T-helper 2 cell treated with Interferon-gamma antibody and Interleukin-4, amounts not matched to agents 5 μg/mL and 100 μg/mL, for 36 hours (primary cell): ENCODE measurements around the gene STARD5.

Source experiments
- DNase-seq: peaks from one replicate; pipeline ENCODE4 v3.0.0; 2021; ENCODE audit warnings: low spot score
- H3K27ac Mint-ChIP-seq: one replicate; pipeline ENCODE4 v1.8.0; 2021; ENCODE audit warnings: mild to moderate bottlenecking, mixed read lengths
- H3K27me3 Mint-ChIP-seq: one replicate; pipeline ENCODE4 v1.8.0; 2021; ENCODE audit warnings: low read depth, mixed read lengths
- H3K36me3 Mint-ChIP-seq: one replicate; pipeline ENCODE4 v1.8.0; 2021; ENCODE audit warnings: low read depth, mixed read lengths
- H3K4me1 Mint-ChIP-seq: one replicate; pipeline ENCODE4 v1.8.0; 2021; ENCODE audit warnings: low read depth, mixed read lengths
- H3K4me3 Mint-ChIP-seq: one replicate; pipeline ENCODE4 v1.8.0; 2022; ENCODE audit warnings: mild to moderate bottlenecking, moderate library complexity, mixed read lengths
- H3K9me3 Mint-ChIP-seq: one replicate; pipeline ENCODE4 v1.8.0; 2021; ENCODE audit warnings: mixed read lengths

Gene STARD5

DNA sequence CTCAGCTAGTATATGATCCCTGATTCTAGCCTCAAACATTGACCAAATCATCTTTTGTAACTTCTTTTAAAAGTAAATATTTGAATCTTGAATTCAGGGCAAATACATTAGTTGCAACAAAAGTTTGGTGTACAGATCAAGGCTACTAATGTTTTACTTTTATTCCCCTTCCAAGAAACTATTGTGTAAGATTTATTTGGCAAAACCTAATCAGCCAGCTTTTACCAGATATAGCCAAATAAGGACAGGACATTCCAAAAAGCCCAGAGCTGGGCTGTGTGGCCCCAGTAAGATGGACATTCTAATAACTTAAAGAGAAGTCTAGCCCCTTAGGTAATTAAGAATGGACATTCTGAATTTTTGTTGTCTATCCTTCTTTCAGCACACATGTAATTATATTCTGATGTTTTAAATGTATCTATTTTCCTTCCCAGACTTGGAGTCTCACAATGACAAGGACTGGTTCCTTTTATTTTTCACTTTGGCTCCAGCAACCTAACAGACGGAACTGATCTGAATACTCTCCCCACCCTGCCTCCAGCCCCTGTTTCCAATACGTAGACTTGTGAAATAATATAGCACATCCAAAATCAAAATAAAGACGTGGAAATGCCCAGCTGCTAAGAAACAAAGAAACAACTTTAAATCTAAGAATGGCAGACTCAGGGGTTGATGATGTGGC is 48.1 kb downstream of the STARD5 start:
- H3K36me3 Mint-ChIP-seq = peaks cover 16% of the 10 kb centered on the region
- no peak for DNase-seq
- peaks cover 16% of the 10 kb centered on the region for H3K4me1 Mint-ChIP-seq
- H3K9me3 Mint-ChIP-seq = peaks cover 21% of the 10 kb centered on the region
- H3K4me3 Mint-ChIP-seq = no peak overlapping the region
- no peak overlapping the region for H3K27ac Mint-ChIP-seq
- no peaks in the 10 kb centered on the region for H3K27me3 Mint-ChIP-seq

DNA sequence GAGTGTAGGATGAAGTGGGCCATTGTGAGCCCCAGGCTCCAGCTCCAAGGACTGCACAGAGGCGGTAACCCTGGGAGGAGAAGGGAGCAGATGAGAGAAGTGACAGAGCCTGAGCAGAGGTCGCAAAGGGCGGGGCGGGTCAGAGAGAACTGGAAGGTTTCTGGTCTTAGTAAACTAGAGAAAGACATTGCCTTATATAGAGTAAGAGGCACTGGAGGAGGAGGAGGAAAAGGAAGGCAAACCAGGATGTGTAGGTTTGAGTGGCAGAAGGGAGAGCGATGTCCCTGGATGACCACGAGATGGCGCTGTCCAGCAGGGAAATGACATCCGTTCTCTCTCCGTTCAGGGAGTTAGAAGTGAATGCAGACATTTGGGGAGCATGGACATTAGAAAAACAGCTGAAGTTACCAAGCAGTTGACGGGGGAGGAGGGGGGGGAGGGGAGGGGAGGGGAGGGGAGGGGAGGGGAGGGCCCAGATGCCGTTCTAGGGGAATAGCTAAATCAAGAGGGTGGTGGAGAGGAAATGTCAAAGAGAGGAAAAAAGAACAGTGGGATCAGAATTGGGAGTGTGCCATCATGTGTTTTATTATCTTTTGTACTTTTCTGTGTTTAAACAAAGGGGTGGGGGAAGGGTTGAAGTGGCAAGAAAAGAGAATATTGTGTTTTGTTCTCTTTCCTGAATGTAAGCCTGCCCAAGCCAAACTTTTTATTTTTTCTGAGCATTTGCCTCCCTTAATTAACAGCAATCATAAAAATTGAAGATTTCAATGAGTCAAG is 48.8 kb downstream of the STARD5 start:
- H3K4me3 Mint-ChIP-seq = peak overlapping the region; percentile 57
- peaks cover 21% of the 10 kb centered on the region for H3K9me3 Mint-ChIP-seq
- H3K27me3 Mint-ChIP-seq = no peaks in the 10 kb centered on the region

DNA sequence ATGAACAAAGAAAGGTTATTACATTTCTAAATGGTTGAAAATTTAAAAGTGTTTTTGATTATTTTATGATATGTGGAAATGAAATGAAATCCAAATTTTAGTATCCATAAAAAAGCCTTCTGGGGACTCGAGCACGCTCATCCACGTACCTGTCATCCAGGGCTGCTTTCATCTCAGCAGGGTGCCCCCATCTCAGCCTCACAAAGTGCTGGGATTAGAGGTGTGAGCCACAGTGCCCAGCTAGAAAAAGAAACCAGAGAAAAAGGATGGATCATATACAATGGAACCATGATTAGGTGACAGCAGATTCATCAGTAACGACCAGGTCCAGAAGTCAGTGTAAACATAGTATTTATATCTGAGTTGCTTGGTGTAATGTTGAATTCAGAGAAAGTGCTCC is 49.7 kb downstream of the STARD5 start:
- H3K27ac Mint-ChIP-seq = no peak overlapping the region
- no peak overlapping the region for H3K4me3 Mint-ChIP-seq
- peaks cover 21% of the 10 kb centered on the region for H3K9me3 Mint-ChIP-seq
- H3K4me1 Mint-ChIP-seq = peaks cover 23% of the 10 kb centered on the region
- DNase-seq = no peak
- no peaks in the 10 kb centered on the region for H3K27me3 Mint-ChIP-seq
- peaks cover 16% of the 10 kb centered on the region for H3K36me3 Mint-ChIP-seq

More for the DNA sequence above, 48.8 kb downstream of the STARD5 start:
- H3K27ac Mint-ChIP-seq = peak overlapping the region; percentile 77
- peaks cover 18% of the 10 kb centered on the region for H3K4me1 Mint-ChIP-seq
- H3K36me3 Mint-ChIP-seq = peaks cover 16% of the 10 kb centered on the region
- DNase-seq = peak; percentile 74

DNA sequence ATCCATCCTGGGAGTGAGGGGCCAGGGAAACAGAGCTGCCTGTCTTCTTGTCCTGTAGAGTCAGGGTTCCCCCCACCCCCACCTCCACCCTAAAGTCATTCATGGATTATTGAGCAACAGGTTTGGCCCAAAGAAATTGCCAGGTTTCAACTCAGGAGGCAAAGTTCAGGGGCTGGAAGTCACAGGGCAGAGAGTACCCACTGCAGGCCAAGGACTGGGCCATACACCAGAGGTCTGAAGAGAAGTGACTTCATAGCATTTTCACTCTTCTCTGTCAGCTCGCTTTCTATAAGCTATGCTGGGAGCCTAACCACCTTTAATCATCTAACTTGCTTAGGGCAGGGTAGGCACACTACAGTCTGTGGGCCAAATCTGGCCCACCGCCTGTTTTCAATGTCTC is 50.1 kb downstream of the STARD5 start:
- DNase-seq = no peak
- peaks cover 21% of the 10 kb centered on the region for H3K9me3 Mint-ChIP-seq

DNA sequence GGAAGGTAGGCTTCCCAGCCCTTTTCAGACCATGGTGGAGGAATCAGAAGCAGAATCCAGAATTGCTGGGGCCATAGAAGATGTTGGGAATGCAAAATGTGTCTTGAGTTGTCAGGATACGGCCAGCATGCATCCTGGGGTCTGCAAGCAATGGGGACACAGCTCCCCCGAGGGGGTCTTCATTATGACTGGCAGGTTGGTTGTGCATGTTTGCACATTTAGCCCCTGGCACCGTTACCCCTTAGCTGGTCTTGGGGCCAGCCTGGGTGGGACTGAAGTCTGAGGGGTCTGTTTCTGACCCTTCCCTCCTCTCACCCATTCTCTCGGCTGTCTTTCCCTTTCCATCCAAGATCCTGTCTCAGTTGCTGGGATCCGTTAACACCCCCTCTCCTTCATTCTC is 50.7 kb downstream of the STARD5 start:
- Mint-ChIP-seq H3K27ac (no peak overlapping the region), H3K9me3 (peaks cover 16% of the 10 kb centered on the region)

More for the DNA sequence above, 50.1 kb downstream of the STARD5 start:
- Mint-ChIP-seq H3K4me3 (no peak overlapping the region), H3K27me3 (no peaks in the 10 kb centered on the region), H3K36me3 (peaks cover 16% of the 10 kb centered on the region), H3K4me1 (peaks cover 27% of the 10 kb centered on the region), H3K27ac (no peak overlapping the region)

DNA sequence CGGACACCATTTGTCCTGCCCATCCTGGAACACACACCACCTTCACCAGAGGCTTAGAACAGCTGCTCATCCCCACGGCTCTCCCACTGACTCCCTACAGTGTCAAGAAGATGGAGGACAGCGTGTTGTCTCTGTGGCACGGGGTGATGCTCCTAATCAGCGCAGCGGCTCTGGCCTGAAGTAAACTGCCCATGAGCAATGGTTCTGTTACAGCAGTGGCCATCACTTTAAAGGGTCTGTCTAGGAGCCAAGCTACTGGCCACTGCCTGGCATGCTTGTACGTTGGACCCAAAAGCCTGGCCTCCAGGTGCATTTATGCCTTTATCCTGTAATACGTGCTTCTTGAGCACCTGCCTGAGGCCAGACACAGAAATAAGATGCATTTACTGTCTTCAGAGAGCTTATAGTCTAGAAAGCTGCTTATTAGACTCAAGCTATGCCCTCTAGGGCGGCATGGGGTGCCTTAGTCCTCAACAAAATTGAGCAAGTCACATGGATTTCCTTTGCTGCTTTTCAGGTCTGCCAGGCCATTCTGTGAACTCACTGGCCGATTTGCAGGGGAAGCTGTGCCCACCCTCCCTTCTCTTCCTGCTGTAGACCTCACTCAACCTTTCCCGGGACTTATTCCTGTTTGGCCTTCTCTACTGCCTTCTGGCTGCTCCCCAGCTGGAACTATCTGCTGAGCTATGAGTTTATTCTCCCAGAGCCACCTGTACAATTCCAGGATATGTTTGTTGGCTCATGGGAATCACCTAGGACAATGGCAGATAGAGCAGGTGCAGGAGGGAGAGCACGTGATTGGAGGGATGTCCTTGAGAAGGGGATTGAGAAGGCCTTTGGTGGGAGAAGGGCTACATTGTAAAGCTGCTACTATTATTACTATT is 51.9 kb downstream of the STARD5 start:
- Mint-ChIP-seq H3K9me3 (peaks cover 6% of the 10 kb centered on the region), H3K27me3 (no peaks in the 10 kb centered on the region), H3K4me3 (no peak overlapping the region), H3K4me1 (peaks cover 27% of the 10 kb centered on the region), H3K27ac (no peak overlapping the region), H3K36me3 (peaks cover 7% of the 10 kb centered on the region)
- no peak for DNase-seq

More for the DNA sequence above, 50.7 kb downstream of the STARD5 start:
- DNase-seq = no peak
- Mint-ChIP-seq H3K36me3 (peaks cover 15% of the 10 kb centered on the region), H3K4me1 (peaks cover 27% of the 10 kb centered on the region), H3K4me3 (no peak overlapping the region), H3K27me3 (no peaks in the 10 kb centered on the region)

DNA sequence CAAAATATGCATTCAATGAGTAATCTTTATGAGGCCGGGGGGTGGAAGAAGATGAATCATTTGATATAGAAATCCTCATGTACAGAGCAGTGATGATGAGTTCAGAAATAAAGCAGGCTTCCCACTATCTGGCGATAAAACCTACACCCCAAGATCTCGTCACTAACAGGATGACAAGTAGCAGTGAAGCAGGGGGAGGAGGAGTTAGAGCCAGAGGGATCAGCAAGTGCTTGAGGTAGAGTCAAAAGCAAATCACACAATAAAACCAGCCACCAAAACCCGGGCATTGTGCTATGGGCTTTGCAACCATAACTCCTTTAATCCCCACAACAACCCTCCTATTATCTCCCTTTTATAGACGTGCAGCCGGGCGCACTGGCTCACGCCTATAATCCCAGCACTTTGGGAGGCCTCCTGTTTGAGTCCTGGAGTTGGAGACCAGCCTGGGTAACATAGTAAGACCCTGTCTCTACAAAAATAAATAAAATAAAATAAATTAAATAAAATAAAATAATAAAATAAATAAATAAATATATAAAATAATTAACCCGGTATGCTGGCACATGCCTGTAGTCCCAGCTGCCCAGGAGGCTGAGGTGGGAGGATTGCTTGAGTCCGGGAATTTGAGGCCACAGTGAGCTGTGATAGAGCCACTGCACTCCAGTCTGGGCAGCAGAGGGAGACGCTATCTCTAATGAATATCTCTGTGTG is 53.0 kb downstream of the STARD5 start:
- Mint-ChIP-seq H3K4me3 (no peak overlapping the region), H3K27me3 (no peaks in the 10 kb centered on the region), H3K36me3 (peaks cover 2% of the 10 kb centered on the region), H3K9me3 (no peaks in the 10 kb centered on the region), H3K4me1 (peaks cover 33% of the 10 kb centered on the region), H3K27ac (no peak overlapping the region)
- no peak for DNase-seq

DNA sequence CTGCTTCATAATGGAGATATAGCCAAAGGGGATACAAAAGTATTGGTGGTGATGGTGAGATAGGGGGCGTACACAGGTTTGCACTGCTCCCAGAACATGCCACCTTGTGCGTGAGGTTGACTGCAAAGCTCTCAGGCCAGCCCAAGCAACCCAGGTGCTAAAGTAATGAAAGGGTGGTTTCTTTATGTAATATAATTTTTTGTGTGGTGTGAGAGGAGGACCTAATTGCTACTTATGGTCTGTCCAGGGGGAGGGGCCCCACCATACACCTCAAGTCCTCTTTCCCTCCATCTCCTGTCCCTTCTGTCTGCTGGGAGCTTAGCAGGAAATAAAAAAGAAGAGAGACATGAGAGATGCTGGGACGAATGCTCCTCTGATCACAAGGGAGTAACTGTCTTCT is 53.8 kb downstream of the STARD5 start:
- peaks cover 2% of the 10 kb centered on the region for H3K36me3 Mint-ChIP-seq
- H3K27me3 Mint-ChIP-seq = peaks cover 2% of the 10 kb centered on the region
- no peak for DNase-seq
- H3K27ac Mint-ChIP-seq = no peak overlapping the region
- no peak overlapping the region for H3K4me3 Mint-ChIP-seq
- peaks cover 34% of the 10 kb centered on the region for H3K4me1 Mint-ChIP-seq
- H3K9me3 Mint-ChIP-seq = no peaks in the 10 kb centered on the region

DNA sequence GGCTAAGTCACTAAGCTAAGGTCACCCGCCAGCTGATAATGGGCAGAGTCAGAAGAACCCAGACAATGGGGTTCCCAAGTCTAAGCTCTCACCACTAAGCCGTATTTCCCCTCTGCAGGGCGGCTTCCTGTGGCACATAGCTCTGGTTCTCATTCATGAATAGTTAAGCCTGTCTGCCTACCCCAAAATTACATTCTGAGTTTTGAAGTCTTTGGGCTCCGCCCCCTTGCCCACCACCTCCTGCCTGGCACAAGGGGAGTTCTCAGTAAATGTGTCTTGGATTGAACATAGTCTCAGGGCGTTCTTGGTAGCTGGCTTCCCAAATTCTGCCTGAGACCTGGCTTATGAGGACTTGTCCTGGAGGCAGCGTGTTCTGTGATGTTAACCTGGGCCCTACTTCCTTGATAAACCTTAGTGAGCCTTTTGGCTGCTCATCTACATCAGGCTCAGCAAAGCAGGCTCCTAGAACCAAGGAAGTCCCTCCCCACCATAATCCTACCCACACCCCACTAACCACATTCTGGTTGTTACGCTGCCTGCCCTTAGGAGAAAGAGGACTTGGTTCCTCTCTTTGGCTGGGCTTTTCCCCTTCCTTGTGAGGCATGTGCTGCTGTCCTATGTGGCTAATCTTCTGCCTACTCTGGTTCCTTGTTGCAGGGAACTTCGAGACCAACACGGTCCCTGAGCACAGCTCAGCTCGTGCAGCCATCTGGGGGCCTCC is 54.9 kb downstream of the STARD5 start:
- Mint-ChIP-seq H3K4me3 (no peak overlapping the region), H3K9me3 (no peaks in the 10 kb centered on the region), H3K27ac (no peak overlapping the region), H3K4me1 (peaks cover 30% of the 10 kb centered on the region), H3K27me3 (peaks cover 10% of the 10 kb centered on the region), H3K36me3 (no peaks in the 10 kb centered on the region)
- DNase-seq = no peak

DNA sequence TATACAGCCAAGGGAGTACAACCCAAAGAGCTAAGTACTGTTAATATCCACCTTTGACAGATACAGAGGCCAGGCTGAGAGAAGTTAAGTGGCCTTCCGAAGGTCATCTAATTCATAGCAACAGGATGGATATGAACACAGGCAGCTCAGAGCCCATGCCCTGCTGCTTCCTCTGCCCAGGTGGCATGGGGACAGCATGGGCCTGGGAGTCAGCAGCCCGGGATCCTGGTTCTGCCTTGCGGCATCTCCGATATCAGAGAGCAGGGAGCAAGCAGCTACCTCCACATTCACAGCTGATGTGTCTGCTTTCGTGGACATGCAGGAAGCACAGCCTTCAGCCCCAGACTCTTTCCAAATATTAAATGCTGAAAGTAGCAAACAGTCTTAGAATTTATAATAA is 55.6 kb downstream of the STARD5 start:
- Mint-ChIP-seq H3K27me3 (peaks cover 10% of the 10 kb centered on the region), H3K36me3 (no peaks in the 10 kb centered on the region), H3K4me1 (peaks cover 30% of the 10 kb centered on the region), H3K27ac (no peak overlapping the region), H3K4me3 (no peak overlapping the region), H3K9me3 (no peaks in the 10 kb centered on the region)
- no peak for DNase-seq

DNA sequence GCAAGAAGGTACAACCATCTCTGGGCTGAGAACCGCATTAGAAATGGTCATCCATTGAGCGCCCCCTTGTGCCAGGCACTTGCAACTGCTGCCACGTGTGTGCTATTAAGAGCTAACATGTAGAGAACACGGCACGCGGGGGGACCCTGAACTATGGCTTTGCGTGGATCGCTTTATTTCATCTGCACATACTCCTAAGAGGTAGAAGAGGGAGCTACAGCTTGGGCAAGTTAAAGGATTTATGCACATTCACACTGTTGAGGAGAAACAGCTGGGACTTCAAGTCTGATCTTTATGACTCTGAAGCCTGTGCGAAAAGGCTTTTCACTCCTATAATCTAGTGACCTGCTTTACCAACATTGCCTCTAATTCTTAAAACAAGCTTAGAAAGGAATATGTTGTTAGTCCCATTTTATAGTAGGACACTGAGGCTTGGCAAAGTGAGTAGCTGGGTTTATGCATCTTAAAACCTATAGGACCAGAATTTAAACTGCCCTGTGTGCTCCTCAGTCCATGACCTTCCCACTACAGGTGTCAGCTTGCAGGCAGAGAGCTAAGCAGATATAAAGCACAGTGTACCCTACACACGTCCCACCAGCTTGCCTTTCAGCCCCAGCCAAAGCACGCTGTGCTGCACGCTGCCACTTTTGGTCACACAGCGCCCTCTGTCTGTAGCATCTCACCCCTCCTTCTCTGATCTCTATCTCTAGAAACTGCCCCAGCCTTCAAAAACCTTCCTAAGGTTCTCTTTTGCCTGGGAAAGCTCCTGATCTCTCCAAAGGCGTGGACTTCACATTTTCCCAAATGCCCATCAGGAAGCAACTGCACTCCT is 57.8 kb downstream of the STARD5 start:
- Mint-ChIP-seq H3K9me3 (no peaks in the 10 kb centered on the region), H3K27me3 (peaks cover 10% of the 10 kb centered on the region), H3K4me3 (peak overlapping the region; percentile 66), H3K36me3 (no peaks in the 10 kb centered on the region), H3K4me1 (peaks cover 30% of the 10 kb centered on the region), H3K27ac (peak overlapping the region; percentile 63)
- peak; percentile 72 for DNase-seq

DNA sequence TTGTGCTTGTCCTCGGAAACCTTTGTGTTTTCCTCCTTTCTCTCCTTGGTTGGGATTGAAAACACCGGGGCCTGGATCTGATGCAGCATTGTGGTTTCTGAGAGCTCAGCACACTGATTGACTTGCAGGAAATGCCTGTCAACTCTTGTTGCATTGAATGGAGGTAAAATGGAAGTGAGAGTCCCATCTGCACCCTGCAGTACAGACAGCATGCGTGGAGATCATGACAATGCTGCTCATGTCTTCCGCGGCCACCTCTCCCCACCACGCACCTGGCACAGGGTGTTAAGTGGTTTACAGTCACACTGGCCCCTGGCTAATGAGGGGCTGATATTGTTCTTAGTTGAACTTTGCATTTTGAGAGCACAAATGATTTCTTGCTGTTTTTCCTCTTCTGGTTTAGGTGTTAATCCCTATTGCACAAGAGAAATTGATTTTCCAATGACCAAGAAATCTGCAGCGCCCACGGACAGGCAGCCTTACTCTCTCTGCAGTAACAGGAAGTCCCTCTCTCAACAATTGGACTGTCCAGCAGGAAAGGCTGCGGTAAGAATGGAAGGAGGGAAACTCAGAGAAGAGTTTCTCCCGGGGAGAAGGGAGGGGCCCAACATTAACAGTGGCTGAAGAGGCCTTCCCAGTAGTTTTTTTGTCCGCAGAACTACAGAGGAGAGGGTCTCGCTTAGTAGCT is 58.5 kb downstream of the STARD5 start:
- H3K4me1 Mint-ChIP-seq = peaks cover 28% of the 10 kb centered on the region
- H3K27ac Mint-ChIP-seq = no peak overlapping the region
- H3K36me3 Mint-ChIP-seq = no peaks in the 10 kb centered on the region
- peaks cover 10% of the 10 kb centered on the region for H3K27me3 Mint-ChIP-seq
- no peak for DNase-seq
- H3K9me3 Mint-ChIP-seq = no peaks in the 10 kb centered on the region
- H3K4me3 Mint-ChIP-seq = peak overlapping the region; percentile 44
